Femur (tissue), 1 donor: ENCODE data around the gene FUBP3.
A peak's percentile ranks its signal among the peaks of the same experiment; 100 is the strongest.

Source experiments
- DNase-seq: peaks from one replicate; pipeline ENCODE4 v3.0.0-alpha.2; 2017

Gene FUBP3, protein sequence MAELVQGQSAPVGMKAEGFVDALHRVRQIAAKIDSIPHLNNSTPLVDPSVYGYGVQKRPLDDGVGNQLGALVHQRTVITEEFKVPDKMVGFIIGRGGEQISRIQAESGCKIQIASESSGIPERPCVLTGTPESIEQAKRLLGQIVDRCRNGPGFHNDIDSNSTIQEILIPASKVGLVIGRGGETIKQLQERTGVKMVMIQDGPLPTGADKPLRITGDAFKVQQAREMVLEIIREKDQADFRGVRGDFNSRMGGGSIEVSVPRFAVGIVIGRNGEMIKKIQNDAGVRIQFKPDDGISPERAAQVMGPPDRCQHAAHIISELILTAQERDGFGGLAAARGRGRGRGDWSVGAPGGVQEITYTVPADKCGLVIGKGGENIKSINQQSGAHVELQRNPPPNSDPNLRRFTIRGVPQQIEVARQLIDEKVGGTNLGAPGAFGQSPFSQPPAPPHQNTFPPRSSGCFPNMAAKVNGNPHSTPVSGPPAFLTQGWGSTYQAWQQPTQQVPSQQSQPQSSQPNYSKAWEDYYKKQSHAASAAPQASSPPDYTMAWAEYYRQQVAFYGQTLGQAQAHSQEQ

DNA sequence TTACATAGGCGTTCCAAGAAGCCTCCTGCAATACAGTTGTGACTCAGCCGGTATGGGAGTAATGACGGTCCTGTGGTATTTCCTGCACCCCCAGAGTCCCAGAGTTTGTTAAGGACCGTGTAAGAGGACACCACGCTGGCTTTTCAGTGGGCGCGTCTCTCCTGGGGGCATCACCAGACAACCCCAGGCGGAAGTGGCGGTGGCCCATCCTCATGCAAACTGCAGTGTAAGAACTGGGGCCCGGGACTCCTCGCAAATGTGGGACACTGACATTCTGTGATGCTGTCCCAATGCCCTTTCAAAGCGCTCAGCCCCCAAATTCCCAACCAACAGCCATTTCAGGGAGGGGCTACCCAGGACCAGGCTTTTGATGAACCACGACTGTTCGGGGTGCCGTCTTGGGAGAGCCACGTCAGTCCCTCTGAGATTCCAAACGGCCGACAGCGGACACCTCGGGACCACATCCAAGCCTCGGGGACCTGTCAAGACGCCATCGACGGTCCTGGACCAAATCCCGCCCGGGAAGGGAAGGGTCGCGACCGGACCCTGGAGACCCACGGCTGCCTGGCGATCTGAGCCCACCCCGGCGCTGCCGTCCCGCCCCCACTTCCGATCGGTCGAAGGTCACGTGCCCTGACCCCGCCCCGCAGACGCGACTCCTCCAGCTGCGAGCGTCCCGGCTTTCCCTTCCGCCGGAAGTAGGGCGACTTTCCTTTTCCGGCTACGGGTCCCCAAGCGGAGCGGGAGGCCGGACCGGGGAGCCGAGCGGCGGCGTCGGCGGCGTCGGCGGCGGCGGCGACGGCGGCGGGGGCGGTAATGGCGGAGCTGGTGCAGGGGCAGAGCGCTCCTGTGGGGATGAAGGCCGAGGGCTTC lies at the start of gene FUBP3:
FUBP3 (plus strand) TSS at position 713 of the 873 bp plus-strand sequence; CDS start at position 817, 104 bp downstream.
- DNase-seq: peak; percentile 97

DNA sequence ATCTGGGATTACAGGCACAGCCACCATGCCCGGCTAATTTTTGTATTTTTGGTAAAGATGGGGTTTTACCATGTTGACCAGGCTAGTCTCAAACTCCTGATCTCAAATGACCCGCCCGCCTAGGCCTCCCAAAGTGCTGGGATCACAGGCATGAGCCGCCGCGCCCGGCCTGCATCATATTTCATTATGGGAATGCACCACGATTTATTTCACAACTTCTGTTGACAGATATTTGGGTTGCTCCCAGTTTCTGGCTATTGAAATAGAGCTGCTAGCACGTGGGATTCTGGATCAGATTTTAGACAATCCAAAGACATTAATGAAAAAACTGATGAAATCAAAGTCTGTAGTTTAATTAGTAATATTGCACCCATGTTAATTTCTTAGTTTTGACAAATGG lies 48.4 kb upstream of the FUBP3 start:
- no peak for DNase-seq

DNA sequence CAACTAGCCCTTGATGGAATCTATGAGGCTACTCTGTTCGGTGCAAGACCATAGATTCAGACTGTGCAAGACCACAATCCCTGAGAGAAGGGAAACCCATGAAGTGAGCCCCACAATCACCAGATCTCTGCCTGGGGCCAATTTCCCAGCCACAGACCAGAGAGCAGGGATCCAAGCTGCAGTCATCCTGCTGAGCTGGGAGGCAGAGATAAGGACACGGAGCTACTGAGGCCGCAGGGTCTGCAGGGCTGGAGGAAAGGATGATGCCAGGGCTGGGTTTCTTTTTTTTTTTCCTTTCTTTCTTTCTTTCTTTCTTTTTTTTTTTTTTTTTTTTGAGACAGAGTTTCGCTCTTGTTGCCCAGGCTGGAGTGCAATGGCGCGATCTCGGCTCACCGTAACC lies 47.7 kb upstream of the FUBP3 start:
- DNase-seq: no peak

DNA sequence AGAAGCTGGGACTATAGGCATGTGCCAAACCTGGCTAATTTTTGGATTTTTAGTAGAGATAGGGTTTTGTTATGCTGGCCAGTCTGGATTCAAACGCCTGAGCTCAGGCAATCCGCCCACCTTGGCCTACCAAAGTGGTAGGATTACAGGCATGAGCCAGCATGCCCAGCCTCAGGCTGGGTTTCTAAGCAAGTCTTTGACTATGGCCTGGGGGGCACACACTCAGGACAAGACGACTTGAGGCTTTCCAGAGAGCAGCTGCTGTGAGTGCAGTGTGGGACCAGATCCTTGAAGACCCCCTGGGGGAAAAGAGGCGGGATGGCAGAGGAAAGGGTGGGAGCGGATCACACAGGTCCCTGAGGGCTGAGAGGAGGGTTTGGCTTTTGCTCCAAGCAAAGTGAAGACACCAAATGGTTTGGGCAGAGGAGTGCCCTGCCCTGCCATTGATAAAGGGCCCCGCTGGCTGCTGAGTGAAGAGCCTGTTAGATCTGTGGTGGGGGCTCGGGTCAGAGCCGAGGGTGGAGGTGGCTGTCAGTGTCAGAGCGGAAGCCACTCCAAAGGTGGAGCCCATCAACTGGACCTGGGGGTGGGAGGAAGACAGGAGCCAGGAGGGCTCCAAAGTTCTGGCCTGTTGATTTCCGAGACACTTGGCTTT lies 46.8 kb upstream of the FUBP3 start:
- no peak for DNase-seq

DNA sequence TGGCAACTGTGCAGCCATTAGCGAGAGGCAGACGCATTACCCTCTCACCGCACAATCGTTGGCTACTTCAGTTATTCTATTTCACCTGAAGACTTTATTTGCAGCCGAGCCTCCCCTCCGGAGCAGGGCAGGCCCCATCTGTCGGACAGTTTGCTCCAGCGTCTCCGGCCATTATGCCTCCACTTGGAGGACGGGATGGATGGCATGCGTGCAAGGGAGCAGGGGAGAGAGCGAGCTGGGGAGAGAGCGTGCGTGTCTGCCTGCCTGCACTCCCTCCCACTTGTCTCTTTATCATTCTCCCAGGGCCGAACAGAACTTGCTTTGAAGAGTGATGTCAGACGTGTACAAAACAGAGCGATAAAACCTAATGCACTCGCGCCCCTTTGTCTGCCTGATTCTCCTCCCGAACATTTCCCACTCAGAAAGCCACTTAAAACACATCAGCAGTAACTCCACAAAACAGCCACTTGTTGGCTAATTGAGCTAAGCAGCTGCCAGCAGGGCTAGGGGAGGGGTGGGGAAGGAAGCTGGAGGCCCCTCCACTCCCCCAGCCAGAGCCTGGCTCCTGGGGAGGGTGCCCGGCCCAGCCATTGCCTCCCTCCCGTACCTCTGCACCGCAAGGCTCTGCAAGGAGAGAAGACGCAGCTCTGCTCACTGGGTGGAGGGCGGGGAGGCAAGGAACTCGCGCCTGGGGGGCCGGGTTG lies 43.4 kb upstream of the FUBP3 start:
- no peak for DNase-seq

DNA sequence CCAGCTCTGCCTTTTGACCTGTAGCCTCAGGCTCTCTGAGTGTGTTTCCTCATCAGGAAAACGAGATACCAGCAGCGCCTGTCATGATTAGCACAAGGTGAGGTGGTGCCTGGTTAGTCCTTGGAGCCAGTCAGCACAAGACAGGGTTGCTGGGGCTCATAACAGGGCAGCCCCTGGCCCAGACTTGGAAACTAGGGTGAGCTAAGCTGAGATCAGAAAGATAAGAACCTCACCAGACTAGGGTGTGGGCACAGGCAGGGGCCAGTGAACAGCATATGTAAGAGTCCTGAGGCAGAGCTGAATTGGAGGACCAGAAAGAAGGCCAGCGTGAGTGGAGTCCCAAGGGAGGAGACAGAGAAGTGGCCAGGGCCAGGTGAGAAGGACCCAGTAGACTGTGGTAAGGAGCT lies 42.7 kb upstream of the FUBP3 start:
- no peak for DNase-seq

DNA sequence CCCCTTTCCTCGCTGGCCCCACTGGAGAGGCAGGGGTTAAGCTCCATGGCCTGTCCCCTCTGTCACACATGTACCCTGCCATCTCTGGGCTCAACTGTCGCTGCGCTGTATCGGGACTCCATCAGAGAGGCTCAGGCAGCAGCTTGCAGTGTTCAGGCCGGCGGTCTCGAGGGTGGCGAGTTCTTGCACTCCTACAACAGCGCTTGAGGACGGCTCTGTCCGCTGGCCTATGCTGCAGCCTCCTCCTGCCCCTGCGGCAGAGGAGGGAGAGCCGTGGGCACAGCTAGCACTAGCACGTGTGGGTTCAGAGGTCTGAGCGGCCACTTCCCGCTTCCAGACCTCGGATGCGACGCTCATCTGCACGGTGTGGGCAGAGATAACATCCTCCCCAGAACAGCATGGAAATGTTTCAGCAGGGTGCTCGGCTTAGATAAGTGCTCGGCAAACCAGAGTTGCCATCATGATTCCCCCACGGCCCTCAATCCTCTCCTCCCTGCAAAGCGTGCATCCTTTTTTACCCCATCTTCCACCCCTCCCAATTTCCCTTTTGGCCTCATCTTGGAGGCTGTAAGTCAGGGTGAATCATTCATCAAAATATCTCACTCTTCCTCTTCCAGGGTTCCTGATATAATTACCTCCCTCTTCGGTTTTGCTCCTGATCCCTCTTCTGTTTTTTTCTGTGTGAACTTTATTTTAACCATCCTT lies 41.9 kb upstream of the FUBP3 start:
- no peak for DNase-seq

DNA sequence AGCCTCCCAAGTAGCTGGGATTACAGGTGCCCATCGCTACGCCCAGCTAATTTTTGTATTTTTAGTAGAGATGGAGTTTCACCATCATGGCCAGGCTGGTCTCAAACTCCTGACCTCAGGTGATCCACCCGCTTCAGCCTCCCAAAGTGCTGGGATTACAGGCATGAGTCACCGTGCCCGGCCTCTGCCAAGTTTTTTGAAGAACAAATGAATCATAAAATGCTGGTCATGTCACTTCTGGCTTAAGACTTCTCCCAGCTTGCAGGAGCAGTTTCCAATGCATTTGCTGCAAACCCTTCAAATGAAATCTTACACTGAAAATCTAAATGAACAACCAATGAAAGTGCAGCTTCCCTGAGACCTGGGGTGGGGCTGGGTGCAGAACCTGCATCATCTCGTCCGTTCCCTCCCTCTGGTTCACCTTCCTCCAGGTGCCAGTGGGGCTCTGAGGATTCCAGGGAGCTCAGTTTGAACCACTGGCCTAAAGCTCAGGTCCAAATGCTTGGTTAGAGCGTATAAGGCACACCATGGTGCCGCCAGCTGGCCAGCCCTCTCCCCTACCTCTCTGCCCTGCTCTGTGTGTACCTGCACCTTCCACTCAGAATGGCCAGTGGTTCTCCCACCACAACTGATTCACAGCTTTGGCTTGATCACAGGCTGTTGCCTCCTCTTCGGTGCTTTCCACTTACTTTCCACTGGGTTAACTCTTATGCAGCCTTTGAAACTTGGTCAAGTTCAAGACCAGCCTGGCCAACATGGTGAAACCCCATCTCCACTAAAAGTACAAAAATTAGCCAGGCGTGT lies 39.8 kb upstream of the FUBP3 start:
- no peak for DNase-seq

DNA sequence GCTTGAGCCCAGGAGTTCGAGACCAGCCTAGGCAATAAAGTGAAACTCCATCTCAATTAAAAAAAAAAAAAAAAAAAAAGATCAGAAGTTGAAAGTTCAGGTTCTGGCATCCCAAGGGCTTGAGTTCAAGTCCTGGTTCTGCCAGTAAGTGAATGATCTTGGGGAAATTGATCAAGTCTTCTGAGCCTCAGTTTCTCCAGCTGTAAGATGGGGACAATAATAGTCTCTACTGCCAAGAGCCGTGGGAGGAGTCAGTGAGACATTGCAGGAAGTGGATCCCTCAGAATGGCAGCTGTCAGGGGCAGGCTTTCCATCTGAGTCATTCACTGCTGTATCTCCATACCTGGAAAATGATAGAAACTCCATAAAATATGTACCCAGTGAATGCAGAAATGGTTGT lies 37.8 kb upstream of the FUBP3 start:
- DNase-seq: no peak

DNA sequence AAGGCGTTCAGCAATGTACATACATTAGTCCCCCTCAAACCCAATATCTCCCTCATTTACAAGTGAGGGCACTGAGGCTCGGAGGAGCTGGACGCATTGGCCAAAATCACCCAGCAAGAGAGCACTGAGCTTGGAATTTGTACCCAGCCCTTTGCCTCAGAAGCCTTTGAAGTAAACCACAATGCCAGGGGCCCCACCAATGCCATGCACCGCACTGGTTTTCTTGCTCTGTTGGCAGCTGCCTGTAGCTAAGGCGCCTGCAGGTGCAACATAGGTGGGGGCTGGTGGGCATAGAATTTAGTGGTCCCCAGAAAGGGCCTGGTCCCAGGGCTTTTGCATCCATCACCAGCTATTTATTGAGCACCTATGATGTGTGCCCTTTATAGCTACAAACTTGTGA lies 37.3 kb upstream of the FUBP3 start:
- no peak for DNase-seq

DNA sequence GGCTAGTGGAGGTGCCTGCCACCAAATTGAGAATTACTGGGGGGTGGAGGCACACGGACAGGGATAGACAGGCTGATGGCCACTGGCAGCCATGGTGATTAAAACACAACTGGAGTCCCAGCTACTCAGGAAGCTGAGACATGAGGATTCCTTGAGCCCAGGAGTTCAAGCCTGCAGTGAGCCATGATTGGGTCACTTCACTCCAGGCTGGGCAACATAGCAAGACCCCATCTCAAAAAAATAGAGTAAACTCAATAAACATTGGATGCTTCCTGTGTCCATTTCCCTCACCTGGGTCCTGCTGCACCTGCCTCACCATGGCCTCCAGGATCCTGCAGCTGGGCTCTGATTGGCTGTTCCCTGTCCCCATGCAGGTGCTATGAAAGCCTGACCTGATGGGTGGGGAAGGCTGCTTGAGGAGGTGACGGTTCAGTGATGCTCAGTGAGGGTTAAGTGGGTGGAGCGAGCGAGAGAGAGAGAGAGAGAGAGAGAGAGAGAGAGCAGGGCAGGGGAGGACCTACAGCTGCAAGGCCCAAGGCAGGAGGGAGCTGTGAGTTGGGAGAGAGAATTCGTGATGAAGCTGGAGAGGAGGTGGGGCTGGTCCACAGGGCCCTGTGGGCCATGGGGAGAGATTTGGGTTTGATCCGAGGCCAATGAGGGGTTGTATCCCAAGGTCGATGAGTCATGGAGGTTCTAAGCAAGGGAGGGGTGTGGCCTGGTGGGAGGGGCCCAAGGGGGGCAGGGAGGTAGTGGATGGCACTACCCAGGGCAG lies 36.7 kb upstream of the FUBP3 start:
- no peak for DNase-seq

DNA sequence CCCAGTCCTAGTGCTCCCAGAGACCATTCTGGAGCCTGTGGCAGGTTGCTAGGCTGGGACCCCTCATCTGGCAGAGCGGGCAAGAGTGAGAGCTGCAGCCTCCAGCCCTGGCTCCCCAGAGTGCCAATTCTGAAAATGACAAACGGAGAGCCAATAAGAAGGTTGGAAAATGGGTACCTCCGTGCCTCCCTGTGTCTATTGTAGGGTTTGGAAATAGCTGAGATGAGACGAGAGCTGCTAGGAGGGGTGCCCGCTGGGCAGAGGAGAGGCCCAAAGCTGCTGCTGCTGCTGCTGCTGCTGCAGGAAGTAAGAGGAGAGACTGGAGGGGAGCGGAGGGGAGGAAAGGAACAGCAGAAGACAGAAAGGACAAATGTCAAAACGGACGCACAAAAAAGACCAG lies 36.0 kb upstream of the FUBP3 start:
- no peak for DNase-seq

DNA sequence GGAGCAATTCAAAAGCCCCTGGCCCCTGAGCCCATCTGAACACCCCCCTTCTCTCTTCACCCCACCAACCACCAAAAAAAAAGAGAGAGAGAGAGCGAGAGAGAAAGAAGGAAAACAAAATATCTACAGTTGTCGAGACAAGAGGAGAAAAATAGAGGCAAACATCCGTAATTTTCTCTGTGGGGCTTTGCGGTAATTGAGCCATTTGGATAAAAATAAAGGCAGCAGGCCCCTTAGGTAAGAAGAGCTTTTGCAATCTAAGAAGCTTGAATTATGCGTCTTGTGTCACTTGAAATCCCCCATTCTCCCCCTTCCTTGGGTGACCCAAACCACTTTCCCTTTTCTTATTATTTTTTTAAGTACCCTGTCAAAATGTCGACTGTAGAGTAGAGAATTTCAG lies 35.5 kb upstream of the FUBP3 start:
- DNase-seq: no peak

DNA sequence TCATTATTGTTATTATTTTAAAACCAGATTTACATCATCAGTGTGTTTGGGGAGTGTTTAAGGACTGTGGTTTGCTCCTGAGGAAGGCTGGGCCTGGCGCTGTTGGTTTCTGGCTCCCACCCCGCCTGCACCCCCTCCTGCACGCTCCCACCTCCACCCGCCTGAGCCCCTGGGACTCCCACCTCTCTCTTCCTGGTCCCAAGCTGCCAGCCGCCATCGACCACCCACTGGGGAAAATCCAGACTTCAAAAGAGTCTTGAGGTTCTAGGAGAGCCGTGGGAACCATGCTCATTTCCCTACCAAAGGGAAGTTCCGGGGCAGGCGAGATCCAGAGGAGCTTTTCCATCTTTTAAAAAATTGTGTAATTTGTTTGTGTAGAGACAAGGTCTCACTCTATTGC lies 35.0 kb upstream of the FUBP3 start:
- no peak for DNase-seq

DNA sequence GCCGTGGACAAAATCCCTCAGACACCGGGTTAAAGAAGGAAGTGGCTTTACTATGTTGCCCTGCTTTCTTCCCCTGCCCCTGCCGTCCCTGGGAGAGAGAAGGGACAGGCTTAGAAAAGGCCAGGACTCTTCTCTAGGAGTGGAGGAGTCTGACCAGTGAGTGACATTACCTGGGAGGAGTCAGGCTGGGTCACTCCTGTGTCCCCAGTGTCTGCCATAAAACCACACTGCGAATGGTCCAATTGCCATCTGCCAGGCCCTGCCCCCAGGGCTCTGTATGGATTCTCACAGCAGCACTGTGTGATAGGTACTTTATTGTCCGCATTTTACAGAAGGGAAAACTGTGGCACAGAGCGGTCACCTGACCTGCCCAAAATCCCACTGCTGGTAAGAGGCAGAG lies 31.3 kb upstream of the FUBP3 start:
- DNase-seq: no peak

DNA sequence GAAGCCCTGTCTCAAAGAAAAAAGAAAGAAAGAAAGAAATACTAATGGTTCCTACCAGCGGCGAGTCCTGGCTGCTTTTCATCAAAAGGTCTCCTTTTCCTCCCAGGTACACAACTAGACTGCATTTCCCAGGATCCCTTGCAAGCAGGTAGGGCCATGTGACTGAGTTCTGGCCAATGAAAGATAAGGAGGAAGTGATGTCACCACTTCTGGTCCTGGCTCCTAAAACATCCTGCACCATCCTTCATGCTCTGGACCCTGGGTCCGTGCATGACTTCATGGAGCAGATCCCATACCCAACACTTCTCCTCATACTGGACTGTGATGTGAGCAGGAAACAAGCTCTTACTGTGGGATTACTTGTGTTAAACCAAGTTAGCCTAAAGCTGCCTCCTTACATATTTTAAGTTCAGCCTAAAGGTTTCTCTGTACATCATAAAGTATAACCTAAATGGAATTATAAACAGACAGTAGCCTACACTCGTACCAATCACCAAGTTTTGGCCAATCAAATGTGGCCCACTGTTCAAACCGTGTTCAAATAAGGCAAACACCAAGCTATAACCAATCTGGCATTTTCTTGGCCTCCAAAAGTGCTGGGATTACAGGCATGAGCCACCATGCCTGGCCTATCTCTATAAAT lies 30.2 kb upstream of the FUBP3 start:
- DNase-seq: no peak

DNA sequence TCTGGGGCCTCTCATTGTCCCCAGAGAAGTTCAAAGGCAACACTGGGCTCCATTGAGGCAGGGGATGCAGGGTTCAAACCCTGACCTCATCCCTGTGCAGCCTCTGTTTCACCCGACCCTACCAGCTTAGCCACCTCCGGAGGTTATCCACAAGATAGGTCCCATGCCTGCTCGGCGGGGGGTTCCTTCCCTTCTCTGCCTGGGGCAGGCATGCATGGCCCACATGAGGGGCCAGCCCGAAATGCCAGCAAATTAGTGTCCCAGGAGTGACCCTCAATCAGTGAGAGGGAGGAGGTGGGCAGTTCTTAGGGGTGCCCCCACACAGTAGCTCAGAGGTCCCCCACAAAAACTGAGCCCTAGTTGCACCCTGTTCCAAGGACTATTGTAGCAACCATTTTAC lies 24.8 kb upstream of the FUBP3 start:
- no peak for DNase-seq

DNA sequence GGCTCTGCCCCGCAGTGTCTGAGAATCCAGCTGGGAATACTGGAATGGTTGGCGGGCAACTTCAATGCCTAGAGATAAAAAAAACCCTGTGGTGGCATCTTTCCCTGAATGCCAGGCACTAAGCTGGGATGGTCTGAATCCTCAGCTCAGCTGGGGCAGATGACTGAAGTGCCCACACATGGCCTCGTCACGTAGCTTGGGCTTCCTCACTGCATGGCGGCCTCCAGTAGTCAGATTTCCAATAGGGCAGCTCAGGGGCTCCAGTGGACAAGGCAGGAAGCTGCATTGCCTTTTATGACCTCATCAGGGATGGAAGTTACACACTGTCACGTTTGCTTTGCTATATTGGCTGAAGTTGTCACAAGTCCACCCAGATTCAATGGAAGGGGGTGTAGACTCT lies 24.3 kb upstream of the FUBP3 start:
- no peak for DNase-seq

DNA sequence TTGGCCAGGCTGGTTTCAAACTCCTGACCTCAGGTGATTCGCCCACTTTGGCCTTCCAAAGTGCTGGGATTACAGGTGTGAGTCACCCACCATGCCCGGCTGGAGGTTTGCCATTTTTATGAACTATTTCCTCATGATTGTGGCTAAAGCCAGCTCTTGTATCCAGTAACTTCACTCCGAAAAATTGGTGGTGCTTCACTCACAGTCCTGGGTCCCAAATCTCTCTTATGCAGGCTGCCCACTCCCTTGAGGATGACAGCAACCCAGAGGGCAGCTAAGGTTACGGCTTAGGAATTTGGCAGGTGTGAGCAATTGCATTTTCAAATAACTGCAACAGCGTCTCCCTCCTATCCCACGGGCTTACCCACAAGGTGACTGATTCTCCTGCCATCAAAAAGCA lies 23.4 kb upstream of the FUBP3 start:
- DNase-seq: no peak
